Adrenal gland (tissue), 12 donors: ENCODE measurements around the gene GRM5. TPM values are rescaled to one million over a fixed set of nuclear protein-coding genes. Genes with fewer than 3 reads are reported as not detected.

Experiments
- DNase-seq, 7 donors: peaks; one replicate each; pipeline ENCODE4 v3.0.0-alpha.2; 2019 to 2020
- H3K27ac ChIP-seq, 5 donors: fragments of 200-600 bp; sonication (generic) in 4 of 5; 1 replicate in 3 of 5; 2 replicates in 2 of 5; pipeline versions ENCODE4 v1.5.1 to v1.8.0; 2016 to 2020; ENCODE audit warnings: mild to moderate bottlenecking in 1 of 5
- H3K27me3 ChIP-seq: fragments of 200-600 bp; 2 replicates; pipeline ENCODE4 v1.8.0; 2021
- H3K36me3 ChIP-seq, 2 donors: fragments of 200-600 bp; replicated peaks in 1 of 2; 1 replicate in 1 of 2; 2 replicates in 1 of 2; pipeline versions ENCODE4 v1.5.1 to v1.8.0; 2018 to 2022
- H3K4me1 ChIP-seq, 2 donors: fragments of 200-600 bp; replicated peaks in 1 of 2; 1 replicate in 1 of 2; 2 replicates in 1 of 2; pipeline versions ENCODE4 v1.5.1 to v1.8.0; 2018 to 2021
- H3K4me3 ChIP-seq, 4 donors: fragments of 200-600 bp; sonication (generic) in 3 of 4; one replicate each; pipeline ENCODE4 v1.5.1; 2016 to 2018
- H3K9me3 ChIP-seq, 3 donors: fragments of 200-600 bp; sonication (generic) in 1 of 3; replicated peaks in 1 of 3; 1 replicate in 2 of 3; 2 replicates in 1 of 3; pipeline versions ENCODE4 v1.5.1 to v1.8.0; 2016 to 2021
- POLR2A ChIP-seq, 2 donors: fragments of 450-650 bp; IDR thresholded peaks; one replicate each; pipeline ENCODE4 v1.6.1; 2017; ENCODE audit warnings: antibody characterized with exemption in 2 of 2, mild to moderate bottlenecking in 2 of 2, moderate library complexity in 1 of 2
- WGBS, 4 donors: extraction: QIAGEN DNeasy Blood & Tissue Kit in 2 of 4; methylation state at CpG; one replicate each; pipeline versions ENCODE4 v1.1.5 to v1.1.7; 2013 to 2017; 5-methylcytosine and 5-hydroxymethylcytosine counted together
- intact Hi-C, 2 donors: fragments of 100-400 bp; cut with DNase I; formaldehyde crosslinking; loops; one replicate each; pipeline versions ENCODE4 v1.14.1 to v1.15.0; 2022 to 2023
- polyA plus RNA-seq, 3 donors: library from polyadenylated mRNA; stranded (reverse); fragments of 200-250 nt in 2 of 3; fragments of 350-450 nt in 1 of 3; fragmentation: Illumina TruSeq in 1 of 3; extraction: RNeasy Lipid Tissue Mini Kit (QIAGEN cat#74804) in 1 of 3; gene quantifications; one replicate each; pipeline ENCODE4 v1.2.3, GENCODE V29; 2013 to 2014
- total RNA-seq, 9 donors: library from RNA; depleted of rRNA in 4 of 9; stranded (reverse); fragments of >200 nt in 4 of 9; fragments of 120-200 nt in 1 of 9; fragmentation: NEBNext Ultra II Directional in 1 of 9; extraction: Animal tissue kit (Norgen Biotek cat#: 25700) in 1 of 9; gene quantifications; one replicate each; pipeline versions ENCODE4 v1.1.0 to v1.2.4, GENCODE V29; 2013 to 2023
- TF ChIP-seq, protein P1 (sequence below), 6 experiments: fragments of 450-650 bp in 4 of 6; fragments of 200-600 bp in 2 of 6; sonication (generic) in 1 of 6; IDR thresholded peaks; 1 replicate in 5 of 6; 2 replicates in 1 of 6; pipeline versions ENCODE4 v1.5.1 to v1.8.0; 2016 to 2021; ENCODE audit warnings: antibody characterized with exemption in 6 of 6, mild to moderate bottlenecking in 2 of 6, moderate library complexity in 1 of 6
- donor health status: healthy with polysubstance abuse.
- donor health status: Bipolar disorder and iron deficiency.
- donor health status: DM: yes; HTN: yes; CAD: no.
- donor health status: DM: no; HTN: no; CAD: no.
- donor health status: DM: no; HTN: no; CAD: no.
- donor health status: DM: yes; HTN: yes; CAD: no.

GRM5 gene
- total and polyA plus RNA-seq, 12 donors = under 0.01 to 0.33 (median 0.17) TPM; not detected in 8

DNA sequence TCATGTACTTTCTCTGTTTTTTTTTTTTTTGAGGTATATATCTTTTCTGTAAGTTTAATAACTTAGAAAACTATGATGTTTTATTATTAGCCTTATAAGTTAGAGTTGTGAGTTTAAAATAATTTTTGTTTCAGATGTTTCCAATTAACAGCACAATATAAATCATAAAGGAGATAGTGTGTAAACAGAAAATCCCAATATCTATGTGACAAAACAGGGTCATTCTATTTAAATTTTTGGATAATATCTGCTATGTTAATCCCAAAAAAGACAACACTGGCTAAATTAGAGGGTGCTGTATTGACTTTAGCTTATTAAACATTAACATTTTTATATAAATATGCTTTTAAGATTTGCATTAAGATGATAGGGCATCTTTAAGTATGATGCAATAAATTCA, 410.1 kb downstream of the GRM5 start:
- no peak overlapping the region for H3K4me3 ChIP-seq
- TF ChIP-seq POLR2A (IDR thresholded peaks at IDR 0.05) = no peak
- TF ChIP-seq, protein P1, sequence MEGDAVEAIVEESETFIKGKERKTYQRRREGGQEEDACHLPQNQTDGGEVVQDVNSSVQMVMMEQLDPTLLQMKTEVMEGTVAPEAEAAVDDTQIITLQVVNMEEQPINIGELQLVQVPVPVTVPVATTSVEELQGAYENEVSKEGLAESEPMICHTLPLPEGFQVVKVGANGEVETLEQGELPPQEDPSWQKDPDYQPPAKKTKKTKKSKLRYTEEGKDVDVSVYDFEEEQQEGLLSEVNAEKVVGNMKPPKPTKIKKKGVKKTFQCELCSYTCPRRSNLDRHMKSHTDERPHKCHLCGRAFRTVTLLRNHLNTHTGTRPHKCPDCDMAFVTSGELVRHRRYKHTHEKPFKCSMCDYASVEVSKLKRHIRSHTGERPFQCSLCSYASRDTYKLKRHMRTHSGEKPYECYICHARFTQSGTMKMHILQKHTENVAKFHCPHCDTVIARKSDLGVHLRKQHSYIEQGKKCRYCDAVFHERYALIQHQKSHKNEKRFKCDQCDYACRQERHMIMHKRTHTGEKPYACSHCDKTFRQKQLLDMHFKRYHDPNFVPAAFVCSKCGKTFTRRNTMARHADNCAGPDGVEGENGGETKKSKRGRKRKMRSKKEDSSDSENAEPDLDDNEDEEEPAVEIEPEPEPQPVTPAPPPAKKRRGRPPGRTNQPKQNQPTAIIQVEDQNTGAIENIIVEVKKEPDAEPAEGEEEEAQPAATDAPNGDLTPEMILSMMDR (IDR thresholded peaks at IDR 0.05) = no peak
- intact Hi-C loops = no loop called here

DNA sequence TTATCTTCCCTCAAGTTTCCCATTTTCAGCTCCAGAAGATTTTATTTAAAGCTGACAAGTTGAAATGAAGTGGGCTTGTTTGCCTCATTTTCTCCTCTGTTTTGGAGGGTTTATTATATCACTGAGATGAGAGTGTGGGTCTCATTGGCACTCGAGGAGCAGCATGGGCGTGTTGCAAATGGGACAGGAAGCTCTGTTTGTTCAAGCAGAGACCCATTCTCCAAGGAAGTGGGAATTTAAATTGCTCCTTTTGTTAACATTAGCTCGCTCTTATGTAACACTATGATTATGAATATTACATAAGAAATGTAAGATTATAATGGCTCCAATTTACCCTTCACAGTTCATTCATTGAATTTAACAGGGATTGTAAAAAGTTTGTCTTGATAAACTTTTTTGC, 410.6 kb downstream of the GRM5 start:
- H3K36me3 ChIP-seq = no peaks in the 10 kb centered on the region
- H3K27ac ChIP-seq = no peak overlapping the region
- DNase-seq = no peak
- no peaks in the 10 kb centered on the region for H3K9me3 ChIP-seq
- H3K4me1 ChIP-seq = no peaks in the 10 kb centered on the region
- intact Hi-C loops = no loop called here
- TF ChIP-seq, protein P1 (IDR thresholded peaks at IDR 0.05) = no peak
- TF ChIP-seq POLR2A (IDR thresholded peaks at IDR 0.05) = no peak
- no peaks in the 10 kb centered on the region for H3K27me3 ChIP-seq
- 48 to 68% (median 55%) methylated on average over 3 of the region's 3 CpGs for WGBS, 4 donors
- H3K4me3 ChIP-seq = no peak overlapping the region

More for the DNA sequence above, 410.1 kb downstream of the GRM5 start:
- Histone ChIP-seq H3K27ac (no peak overlapping the region), H3K27me3 (no peaks in the 10 kb centered on the region), H3K4me1 (no peaks in the 10 kb centered on the region), H3K9me3 (no peaks in the 10 kb centered on the region), H3K36me3 (no peaks in the 10 kb centered on the region)
- DNase-seq = no peak

DNA sequence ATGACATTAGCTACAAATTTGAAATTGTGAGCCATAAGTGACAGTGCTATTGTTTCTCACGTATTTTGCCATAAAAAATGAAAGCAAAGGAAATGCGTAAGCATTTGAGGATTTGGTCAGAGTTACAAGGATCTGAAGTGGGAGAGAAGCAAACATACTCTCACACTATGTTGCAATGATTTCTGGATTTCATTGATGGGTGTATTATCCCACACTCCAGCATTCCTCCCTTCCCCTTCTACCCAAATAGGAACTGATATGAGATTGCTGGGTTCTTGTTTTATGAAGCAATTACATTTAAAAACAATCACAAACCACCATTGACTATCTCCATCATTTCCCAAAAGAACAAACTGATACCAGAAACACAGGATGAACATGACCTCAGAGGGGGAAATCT, 414.2 kb downstream of the GRM5 start:
- 70 to 78% (median 70%) methylated on average over 2 of the region's 2 CpGs for WGBS, 4 donors
- Histone ChIP-seq H3K36me3 (no peaks in the 10 kb centered on the region), H3K4me1 (no peaks in the 10 kb centered on the region), H3K9me3 (no peaks in the 10 kb centered on the region), H3K27ac (no peak overlapping the region), H3K27me3 (no peaks in the 10 kb centered on the region), H3K4me3 (no peak overlapping the region)
- intact Hi-C loops = no loop called here
- TF ChIP-seq POLR2A (IDR thresholded peaks at IDR 0.05) = no peak
- TF ChIP-seq, protein P1 (IDR thresholded peaks at IDR 0.05) = no peak
- no peak for DNase-seq

DNA sequence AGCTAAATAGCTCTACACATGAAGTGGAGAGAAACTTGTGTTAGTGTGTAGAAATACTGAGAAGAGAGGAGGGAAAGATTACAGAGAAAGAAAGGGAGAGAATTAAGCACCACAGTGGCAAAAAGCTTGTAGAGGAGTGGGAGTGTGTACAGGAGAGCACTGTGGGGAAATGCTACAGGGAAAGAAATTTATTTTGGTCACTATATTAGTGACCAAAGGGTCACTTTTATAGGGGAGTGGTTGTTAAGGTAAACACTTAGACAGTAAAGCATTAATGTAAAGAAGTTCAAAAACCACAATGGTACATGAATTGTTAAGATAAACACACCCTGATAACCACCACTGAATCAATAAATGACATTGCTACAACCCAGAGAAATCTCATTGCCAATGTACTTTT, 421.1 kb downstream of the GRM5 start:
- intact Hi-C loops = no loop called here

More for the DNA sequence above, 421.1 kb downstream of the GRM5 start:
- Histone ChIP-seq H3K4me3 (no peak overlapping the region), H3K27ac (no peak overlapping the region), H3K4me1 (no peaks in the 10 kb centered on the region), H3K36me3 (no peaks in the 10 kb centered on the region), H3K27me3 (no peaks in the 10 kb centered on the region), H3K9me3 (no peaks in the 10 kb centered on the region)
- TF ChIP-seq POLR2A (IDR thresholded peaks at IDR 0.05) = no peak
- TF ChIP-seq, protein P1 (IDR thresholded peaks at IDR 0.05) = no peak
- DNase-seq = no peak
